Lower leg skin (tissue), 3 donors: ENCODE measurements around the gene PHEX.

Experiments used
- POLR2A ChIP-seq, 2 donors: fragments of 450-650 bp; IDR thresholded peaks; one replicate each; pipeline ENCODE4 v1.6.1; 2016 to 2017; ENCODE audit warnings: antibody characterized with exemption in 2 of 2, mild to moderate bottlenecking in 1 of 2, moderate library complexity in 1 of 2
- TF ChIP-seq, protein P1 (sequence below), 3 donors: fragments of 450-650 bp; IDR thresholded peaks; one replicate each; pipeline ENCODE4 v1.5.1; 2016; ENCODE audit warnings: antibody characterized with exemption in 3 of 3, mild to moderate bottlenecking in 3 of 3, moderate library complexity in 2 of 3

DNA sequence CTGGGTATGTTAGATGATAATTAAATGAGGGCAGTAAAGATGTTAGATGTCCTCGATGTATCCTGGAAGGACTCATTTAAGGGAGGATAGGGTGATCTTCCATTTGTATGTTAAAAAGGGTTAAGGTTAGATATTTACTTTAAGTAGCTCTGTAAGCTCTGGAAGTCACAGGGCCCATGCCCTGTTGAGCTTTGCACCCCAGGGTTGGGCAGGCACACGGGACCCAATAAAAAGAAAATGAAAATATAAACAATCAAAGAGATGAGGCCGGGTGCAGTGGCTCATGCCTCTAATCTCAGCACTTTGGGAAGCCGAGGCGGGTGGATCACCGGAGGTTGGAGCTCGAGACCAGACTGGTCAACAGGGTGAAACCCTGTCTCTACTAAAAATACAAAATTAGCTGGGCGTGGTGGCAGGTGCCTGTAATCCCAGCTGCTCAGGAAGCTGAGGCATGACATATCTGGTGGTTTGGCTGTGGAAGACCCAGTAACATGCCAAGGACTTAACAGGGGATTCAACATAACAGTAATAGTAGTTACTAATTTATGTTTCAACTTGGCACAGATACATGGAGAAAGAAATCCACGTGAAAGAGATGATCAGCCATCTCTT lies 16.9 kb upstream of the PHEX start:
- TF ChIP-seq, protein P1, sequence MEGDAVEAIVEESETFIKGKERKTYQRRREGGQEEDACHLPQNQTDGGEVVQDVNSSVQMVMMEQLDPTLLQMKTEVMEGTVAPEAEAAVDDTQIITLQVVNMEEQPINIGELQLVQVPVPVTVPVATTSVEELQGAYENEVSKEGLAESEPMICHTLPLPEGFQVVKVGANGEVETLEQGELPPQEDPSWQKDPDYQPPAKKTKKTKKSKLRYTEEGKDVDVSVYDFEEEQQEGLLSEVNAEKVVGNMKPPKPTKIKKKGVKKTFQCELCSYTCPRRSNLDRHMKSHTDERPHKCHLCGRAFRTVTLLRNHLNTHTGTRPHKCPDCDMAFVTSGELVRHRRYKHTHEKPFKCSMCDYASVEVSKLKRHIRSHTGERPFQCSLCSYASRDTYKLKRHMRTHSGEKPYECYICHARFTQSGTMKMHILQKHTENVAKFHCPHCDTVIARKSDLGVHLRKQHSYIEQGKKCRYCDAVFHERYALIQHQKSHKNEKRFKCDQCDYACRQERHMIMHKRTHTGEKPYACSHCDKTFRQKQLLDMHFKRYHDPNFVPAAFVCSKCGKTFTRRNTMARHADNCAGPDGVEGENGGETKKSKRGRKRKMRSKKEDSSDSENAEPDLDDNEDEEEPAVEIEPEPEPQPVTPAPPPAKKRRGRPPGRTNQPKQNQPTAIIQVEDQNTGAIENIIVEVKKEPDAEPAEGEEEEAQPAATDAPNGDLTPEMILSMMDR (IDR thresholded peaks at IDR 0.05), result no peak
- TF ChIP-seq POLR2A (IDR thresholded peaks at IDR 0.05), result no peak
